Spleen (tissue), 11 donors: ENCODE data around the gene LCN2. TPM values are rescaled to one million over a fixed set of nuclear protein-coding genes. Genes with fewer than 3 reads are reported as not detected.
A peak's percentile ranks its signal among the peaks of the same experiment; 100 is the strongest.

Source experiments
- DNase-seq: peaks from one replicate; pipeline ENCODE4 v3.0.0-alpha.2; 2020
- H3K27ac ChIP-seq, 8 donors: fragments of 200-600 bp; sonication (generic) in 7 of 8; 1 replicate in 4 of 8; 2 replicates in 4 of 8; pipeline versions ENCODE4 v1.5.0 to v1.8.0; 2016 to 2021; ENCODE audit warnings: inconsistent platforms in 4 of 8, mild to moderate bottlenecking in 4 of 8, moderate library complexity in 1 of 8
- H3K27me3 ChIP-seq, 7 donors: fragments of 200-600 bp; sonication (generic) in 6 of 7; replicated peaks in 1 of 7; 1 replicate in 4 of 7; 2 replicates in 3 of 7; pipeline versions ENCODE4 v1.5.0 to v1.8.0; 2016 to 2021; ENCODE audit warnings: inconsistent platforms in 3 of 7, mild to moderate bottlenecking in 1 of 7
- H3K36me3 ChIP-seq, 6 donors: fragments of 200-600 bp; sonication (generic) in 5 of 6; 1 replicate in 4 of 6; 2 replicates in 2 of 6; pipeline versions ENCODE4 v1.5.0 to v1.8.0; 2016 to 2021; ENCODE audit warnings: inconsistent platforms in 2 of 6
- H3K4me1 ChIP-seq, 6 donors: fragments of 200-600 bp; sonication (generic) in 5 of 6; 1 replicate in 3 of 6; 2 replicates in 3 of 6; pipeline versions ENCODE4 v1.5.0 to v1.8.0; 2016 to 2021; ENCODE audit warnings: inconsistent platforms in 3 of 6
- H3K4me3 ChIP-seq, 8 donors: fragments of 200-600 bp; sonication (generic) in 7 of 8; 1 replicate in 4 of 8; 2 replicates in 4 of 8; pipeline versions ENCODE4 v1.5.0 to v1.8.0; 2016 to 2021; ENCODE audit warnings: inconsistent platforms in 4 of 8, mild to moderate bottlenecking in 4 of 8, moderate library complexity in 2 of 8
- H3K9me3 ChIP-seq, 8 donors: fragments of 200-600 bp; sonication (generic) in 7 of 8; 1 replicate in 4 of 8; 2 replicates in 4 of 8; pipeline versions ENCODE4 v1.5.0 to v1.8.0; 2016 to 2021; ENCODE audit warnings: inconsistent platforms in 4 of 8
- POLR2A ChIP-seq, 3 donors: fragments of 450-650 bp; IDR thresholded peaks; one replicate each; pipeline ENCODE4 v1.5.1; 2017; ENCODE audit warnings: antibody characterized with exemption in 3 of 3, mild to moderate bottlenecking in 1 of 3
- POLR2AphosphoS5 ChIP-seq, 3 donors: sonication (generic); formaldehyde crosslinking; IDR thresholded peaks; one replicate each; pipeline ENCODE4 v1.5.1; 2017; ENCODE audit warnings: antibody characterized with exemption in 3 of 3
- WGBS, 5 donors: extraction: QIAGEN DNeasy Blood & Tissue Kit in 3 of 5; methylation state at CpG; one replicate each; pipeline versions ENCODE4 v1.1.5 to v1.1.7; 2013 to 2018; 5-methylcytosine and 5-hydroxymethylcytosine counted together
- intact Hi-C: fragments of 100-400 bp; cut with DNase I; formaldehyde crosslinking; loops from one replicate; pipeline ENCODE4 v1.15.0; 2023; ENCODE audit warnings: low total_unique reads
- polyA plus RNA-seq, 3 donors: library from polyadenylated mRNA; stranded (reverse); fragments of 200-250 nt; gene quantifications; one replicate each; pipeline ENCODE4 v1.2.1, GENCODE V29; 2013
- total RNA-seq, 7 donors: library from RNA; depleted of rRNA in 3 of 7; stranded (reverse); fragments of >200 nt in 3 of 7; fragmentation: NEBNext Ultra II Directional in 4 of 7; extraction: Animal tissue kit (Norgen Biotek cat#: 25700) in 4 of 7; gene quantifications; one replicate each; pipeline versions ENCODE4 v1.1.0 to v1.2.1, GENCODE V29; 2016 to 2021
- TF ChIP-seq, protein P1 (sequence below), 11 experiments: fragments of 200-600 bp in 7 of 11; fragments of 450-650 bp in 4 of 11; sonication (generic) in 4 of 11; IDR thresholded peaks in 8 of 11; conservative IDR thresholded peaks in 3 of 11; 1 replicate in 7 of 11; 2 replicates in 4 of 11; pipeline versions ENCODE4 v1.4.0 to v1.8.0; 2016 to 2021; ENCODE audit warnings: antibody characterized with exemption in 11 of 11, inconsistent platforms in 4 of 11, mild to moderate bottlenecking in 1 of 11
- donor health status: healthy with polysubstance abuse.
- donor health status: DM: no; HTN: no; CAD: no; lungs with moderate emphysema.
- donor health status: DM: no; HTN: no; CAD: no.
- donor health status: Bipolar disorder and iron deficiency.
- donor health status: healthy.
- donor health status: DM: no; HTN: no; CAD: no.
- donor health status: DM: yes; HTN: yes; CAD: no.

The LCN2 gene
- total and polyA plus RNA-seq, 10 donors: 7.7 to 218 (median 15.4) TPM

DNA sequence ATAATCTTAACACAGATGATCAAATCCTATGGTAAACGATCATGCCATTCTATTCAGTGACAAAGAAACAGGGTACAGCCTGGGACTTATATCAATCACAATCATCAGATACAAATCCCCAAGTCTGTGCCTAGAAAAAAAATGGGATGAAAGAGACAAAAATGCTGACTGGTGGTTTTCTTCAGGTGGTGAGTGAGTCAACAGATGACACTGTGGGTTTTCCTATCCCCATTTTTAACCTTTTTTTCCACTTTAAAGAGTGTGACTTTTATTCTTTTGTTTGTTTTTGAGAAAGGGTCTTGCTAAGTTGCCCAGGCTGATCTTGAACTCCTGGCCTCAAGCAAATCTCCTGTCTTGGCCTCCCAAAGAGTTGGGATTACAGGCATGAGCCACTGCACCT is 39.0 kb downstream of the LCN2 start:
- H3K9me3 ChIP-seq: no peaks in the 10 kb centered on the region
- TF ChIP-seq POLR2A (IDR thresholded peaks at IDR 0.05) (no peak), POLR2AphosphoS5 (IDR thresholded peaks at IDR 0.05) (no peak)
- TF ChIP-seq, protein P1, sequence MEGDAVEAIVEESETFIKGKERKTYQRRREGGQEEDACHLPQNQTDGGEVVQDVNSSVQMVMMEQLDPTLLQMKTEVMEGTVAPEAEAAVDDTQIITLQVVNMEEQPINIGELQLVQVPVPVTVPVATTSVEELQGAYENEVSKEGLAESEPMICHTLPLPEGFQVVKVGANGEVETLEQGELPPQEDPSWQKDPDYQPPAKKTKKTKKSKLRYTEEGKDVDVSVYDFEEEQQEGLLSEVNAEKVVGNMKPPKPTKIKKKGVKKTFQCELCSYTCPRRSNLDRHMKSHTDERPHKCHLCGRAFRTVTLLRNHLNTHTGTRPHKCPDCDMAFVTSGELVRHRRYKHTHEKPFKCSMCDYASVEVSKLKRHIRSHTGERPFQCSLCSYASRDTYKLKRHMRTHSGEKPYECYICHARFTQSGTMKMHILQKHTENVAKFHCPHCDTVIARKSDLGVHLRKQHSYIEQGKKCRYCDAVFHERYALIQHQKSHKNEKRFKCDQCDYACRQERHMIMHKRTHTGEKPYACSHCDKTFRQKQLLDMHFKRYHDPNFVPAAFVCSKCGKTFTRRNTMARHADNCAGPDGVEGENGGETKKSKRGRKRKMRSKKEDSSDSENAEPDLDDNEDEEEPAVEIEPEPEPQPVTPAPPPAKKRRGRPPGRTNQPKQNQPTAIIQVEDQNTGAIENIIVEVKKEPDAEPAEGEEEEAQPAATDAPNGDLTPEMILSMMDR (IDR thresholded peaks at IDR 0.05 in 8 of 11, conservative IDR thresholded peaks at IDR 0.05 in 3 of 11): no peak
- DNase-seq: no peak
- WGBS, 5 donors: 84 to 96% (median 87%) methylated on average over 1 of the region's 1 CpG
- intact Hi-C loops: no loop called here
- no peak overlapping the region for H3K4me3 ChIP-seq
- no peaks in the 10 kb centered on the region for H3K27me3 ChIP-seq
- H3K4me1 ChIP-seq: peaks cover 16 to 53% (median 33%) of the 10 kb centered on the region in 6 donors
- H3K36me3 ChIP-seq: peaks cover 0 to 72% (median 48%) of the 10 kb centered on the region in 6 donors
- no peak overlapping the region for H3K27ac ChIP-seq

DNA sequence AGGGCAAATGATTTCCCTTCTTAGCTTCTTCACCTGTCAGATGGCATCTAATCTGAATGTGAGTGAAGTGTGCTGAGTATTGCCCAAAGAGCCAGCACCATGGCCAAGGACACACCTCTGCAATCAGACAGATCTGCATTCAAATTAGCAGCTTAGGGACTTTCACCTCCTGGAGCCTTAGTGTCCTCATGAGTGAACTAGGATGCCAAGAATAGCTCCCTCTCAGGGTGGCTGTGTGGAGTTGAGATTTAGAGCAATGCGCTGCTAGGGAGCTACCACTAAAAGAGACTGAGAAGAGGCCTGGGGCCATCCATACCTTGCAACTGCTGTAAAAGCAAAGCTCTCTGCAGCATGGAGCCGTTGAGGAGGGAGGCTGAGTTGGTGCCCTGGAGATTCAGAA is 40.8 kb downstream of the LCN2 start:
- TF ChIP-seq, protein P1 (IDR thresholded peaks at IDR 0.05 in 8 of 11, conservative IDR thresholded peaks at IDR 0.05 in 3 of 11): no peak
- TF ChIP-seq POLR2AphosphoS5 (IDR thresholded peaks at IDR 0.05) (no peak), POLR2A (IDR thresholded peaks at IDR 0.05) (no peak)
- no peak overlapping the region for H3K27ac ChIP-seq
- peaks cover 0 to 53% (median 32%) of the 10 kb centered on the region in 6 donors for H3K36me3 ChIP-seq
- no peak for DNase-seq
- WGBS, 5 donors: 72 to 91% (median 85%) methylated on average over 2 of the region's 2 CpGs
- peak overlapping the region in 3 of 8 donors; percentile 67 to 87 (median 72) for H3K4me3 ChIP-seq
- no peaks in the 10 kb centered on the region for H3K27me3 ChIP-seq
- intact Hi-C loops: no loop called here
- peaks cover 16 to 58% (median 33%) of the 10 kb centered on the region in 6 donors for H3K4me1 ChIP-seq
- no peaks in the 10 kb centered on the region for H3K9me3 ChIP-seq

DNA sequence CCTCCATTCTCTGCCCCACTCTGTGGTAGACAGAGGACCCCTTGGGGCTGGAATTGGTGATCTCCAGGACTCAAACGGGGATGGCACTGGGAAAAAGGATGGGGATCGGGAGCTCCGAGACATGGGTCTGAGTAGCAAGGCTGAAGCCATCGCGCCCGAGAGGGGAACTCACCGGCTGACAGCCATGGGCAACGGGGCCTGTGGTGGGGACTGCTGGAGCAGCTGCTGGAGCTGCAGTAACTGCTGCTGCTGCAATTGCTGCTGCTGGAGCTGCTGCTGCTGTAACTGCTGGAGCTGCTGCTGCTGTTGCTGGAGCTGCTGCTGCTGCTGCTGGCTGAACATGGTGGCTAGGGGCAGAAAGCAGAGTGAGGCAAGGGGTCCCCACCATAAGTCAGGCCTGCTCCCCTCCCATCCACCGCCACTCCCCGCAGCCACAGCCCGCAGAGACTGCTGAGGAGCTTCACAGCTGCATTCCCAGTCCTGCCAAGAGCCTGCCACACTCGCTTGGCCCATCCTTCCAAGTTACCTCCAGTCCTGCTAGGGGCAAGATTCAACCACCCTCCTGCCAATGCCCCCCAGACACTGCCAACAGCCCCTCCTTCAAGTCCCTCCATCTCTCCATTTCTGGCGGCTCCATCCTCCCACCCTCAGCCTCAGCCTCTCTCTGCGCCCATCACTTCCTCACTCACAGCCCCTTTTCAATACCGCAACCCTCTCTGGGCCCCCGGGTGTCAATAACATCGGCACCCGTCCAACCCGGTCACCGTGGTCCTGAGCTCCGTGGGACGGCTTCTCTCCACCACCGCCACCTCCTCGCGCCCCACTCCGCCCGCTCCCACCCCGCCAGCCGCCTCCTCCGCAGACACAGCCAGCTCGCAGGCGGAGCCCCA is 41.5 kb downstream of the LCN2 start:
- intact Hi-C loops: no loop called here
- Histone ChIP-seq H3K27me3 (no peaks in the 10 kb centered on the region), H3K4me1 (peaks cover 16 to 58% (median 33%) of the 10 kb centered on the region in 6 donors), H3K36me3 (peaks cover 0 to 46% (median 25%) of the 10 kb centered on the region in 6 donors), H3K4me3 (peak overlapping the region; percentile 45 to 93 (median 74)), H3K9me3 (no peaks in the 10 kb centered on the region), H3K27ac (peak overlapping the region; percentile 80 to 94 (median 88))
- 20 to 24% (median 22%) methylated on average over 30 to 32 of the region's 32 CpGs for WGBS, 5 donors
- TF ChIP-seq, protein P1 (IDR thresholded peaks at IDR 0.05 in 8 of 11, conservative IDR thresholded peaks at IDR 0.05 in 3 of 11): no peak
- no peak for DNase-seq

DNA sequence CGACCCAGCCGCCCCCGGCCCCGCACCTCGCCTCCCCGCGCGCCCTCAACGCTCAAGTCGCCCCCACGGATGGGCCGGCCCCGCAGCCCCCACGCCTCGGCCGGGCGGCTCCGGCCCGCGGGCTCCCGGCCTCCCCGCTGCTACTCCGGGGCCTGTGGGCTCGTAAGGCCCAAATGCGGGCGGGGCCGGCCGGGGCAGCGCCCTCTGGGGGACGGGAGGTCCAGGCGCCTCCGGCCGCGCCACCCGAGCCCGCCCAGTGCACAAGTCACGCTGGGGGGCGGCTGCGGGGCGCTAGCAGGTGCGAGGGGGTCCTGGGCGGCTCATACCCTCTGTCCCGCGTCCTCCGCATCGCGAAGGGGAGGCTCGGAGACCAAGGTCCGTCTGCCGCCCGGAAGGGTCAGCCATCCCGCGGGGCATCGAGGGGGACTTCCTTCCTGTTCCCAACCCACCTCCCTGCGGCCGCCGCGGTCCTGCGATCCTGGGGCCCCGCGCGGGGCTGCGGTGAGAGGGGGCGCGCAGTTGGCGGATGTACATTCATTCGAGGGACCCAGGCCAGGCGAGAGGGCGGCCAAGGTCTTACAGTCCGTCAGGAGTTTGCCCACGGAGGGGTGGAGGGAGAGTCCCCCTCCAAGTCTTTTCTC is 42.3 kb downstream of the LCN2 start, which contains the start of gene CIZ1:
Gene CIZ1, minus strand, starts transcription at position 167 of the 641 bp plus-strand sequence. CDS start 715 bp downstream, outside the sequence.
- 0 to 2% (median 1%) methylated on average over 34 to 71 of the region's 71 CpGs for WGBS, 5 donors
- Histone ChIP-seq H3K9me3 (no peaks in the 10 kb centered on the region), H3K4me1 (peaks cover 16 to 58% (median 33%) of the 10 kb centered on the region in 6 donors), H3K27ac (peak within 1 kb of the TSS; percentile 80 to 94 (median 88)), H3K4me3 (peak within 1 kb of the TSS; percentile 45 to 93 (median 74)), H3K36me3 (peaks cover 0 to 38% (median 23%) of the 10 kb centered on the region in 6 donors), H3K27me3 (no peaks in the 10 kb centered on the region)
- TF ChIP-seq POLR2AphosphoS5 (IDR thresholded peaks at IDR 0.05): peak; percentile 60 to 80 (median 77)
- TF ChIP-seq POLR2A (IDR thresholded peaks at IDR 0.05): peak in 1 of 3 donors; percentile 37
- TF ChIP-seq, protein P1 (IDR thresholded peaks at IDR 0.05 in 8 of 11, conservative IDR thresholded peaks at IDR 0.05 in 3 of 11): peak; percentile 41 to 95 (median 86)
- peak; percentile 97 for DNase-seq
- intact Hi-C loops: no loop called here
